Cerebellar nuclear complex (tissue), 1 donor: ENCODE data around the gene TNS2.
"Not testable (repeated sequence)": the region's sequence is repeated elsewhere in the genome, so short reads cannot be mapped to it uniquely, and the experiment has no call there.

Experiments used
- DNase-seq, 2 experiments: peaks; one replicate each; lab custom pipeline; 2025; lab: John Stamatoyannopoulos, UW

TNS2 gene

GRCh38 chr12:53069621-53070410 is 20.0 kb downstream of the TNS2 start:
- no peak for DNase-seq

GRCh38 chr12:53070877-53071492 is 21.1 kb downstream of the TNS2 start:
- no peak for DNase-seq

DNA sequence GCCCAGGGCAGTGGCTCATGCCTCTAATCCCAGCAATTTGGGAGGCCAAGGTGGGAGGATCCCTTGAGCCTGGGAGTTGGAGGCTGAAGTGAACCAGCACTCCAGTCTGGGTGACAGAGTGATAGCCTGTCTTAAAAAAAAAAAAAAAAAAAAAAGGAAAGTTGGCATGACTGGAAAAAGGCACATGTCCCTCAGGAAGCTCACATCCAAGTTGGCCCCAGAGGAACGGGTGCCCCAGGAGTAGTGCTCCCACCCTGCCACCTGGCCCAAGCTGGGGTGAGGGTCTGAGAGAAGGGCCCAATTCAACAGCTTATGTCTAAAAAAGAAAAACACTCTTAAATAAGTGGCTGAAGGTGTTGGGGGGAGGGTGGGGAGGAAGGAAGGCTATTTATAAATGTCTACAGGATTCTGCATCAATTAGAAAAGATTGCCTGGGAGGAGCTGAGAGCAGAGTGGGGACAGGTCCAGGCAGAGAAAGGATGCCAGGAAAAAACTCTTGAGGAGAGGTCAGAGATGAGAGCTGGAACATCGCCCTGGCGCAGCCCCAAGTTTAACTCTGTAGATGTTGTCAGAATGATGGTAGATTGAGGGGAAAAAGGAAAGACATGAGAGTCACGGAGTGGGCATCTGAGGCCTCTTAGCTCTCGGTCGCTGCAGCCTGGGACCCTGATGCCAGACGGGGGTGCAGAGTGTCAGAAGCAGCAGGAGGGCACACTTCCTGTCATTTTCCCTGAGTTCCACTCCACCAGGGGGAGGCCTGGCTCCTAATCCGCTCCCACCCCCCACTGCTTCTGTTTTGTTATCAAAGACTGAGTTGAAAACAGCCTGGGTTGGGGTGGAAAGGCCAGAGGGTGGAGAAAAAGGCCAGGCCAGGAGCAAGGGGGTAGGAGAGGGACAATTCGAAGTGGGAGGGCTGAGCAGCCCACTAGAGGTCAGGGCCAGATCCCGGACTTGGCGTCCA is 22.0 kb downstream of the TNS2 start:
- no peak for DNase-seq

DNA sequence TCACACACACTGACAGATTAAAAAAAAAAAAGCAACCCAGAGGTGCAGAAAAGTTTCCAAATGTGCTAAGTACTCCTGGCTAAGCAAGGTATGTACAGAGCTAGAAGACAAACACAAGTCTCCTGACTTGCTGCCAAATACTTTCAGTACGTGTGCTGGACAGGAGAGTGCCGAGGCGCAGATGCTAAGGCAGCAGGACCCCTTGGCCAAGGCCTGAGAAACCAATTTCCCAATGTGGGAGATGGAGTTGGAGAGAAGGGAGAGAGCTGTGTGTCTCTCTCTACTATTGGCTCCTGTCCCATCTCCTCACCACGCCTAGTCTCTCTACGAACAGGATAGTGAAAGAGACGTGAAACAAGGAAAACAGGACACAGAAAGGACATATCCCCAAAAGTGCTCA is 24.0 kb downstream of the TNS2 start:
- DNase-seq = no peak

- no peak for DNase-seq
Observed at GRCh38 chr12:53074283-53074998, 24.6 kb downstream of the TNS2 start.

GRCh38 chr12:53074999-53075370 is 25.1 kb downstream of the TNS2 start:
- no peak for DNase-seq

DNA sequence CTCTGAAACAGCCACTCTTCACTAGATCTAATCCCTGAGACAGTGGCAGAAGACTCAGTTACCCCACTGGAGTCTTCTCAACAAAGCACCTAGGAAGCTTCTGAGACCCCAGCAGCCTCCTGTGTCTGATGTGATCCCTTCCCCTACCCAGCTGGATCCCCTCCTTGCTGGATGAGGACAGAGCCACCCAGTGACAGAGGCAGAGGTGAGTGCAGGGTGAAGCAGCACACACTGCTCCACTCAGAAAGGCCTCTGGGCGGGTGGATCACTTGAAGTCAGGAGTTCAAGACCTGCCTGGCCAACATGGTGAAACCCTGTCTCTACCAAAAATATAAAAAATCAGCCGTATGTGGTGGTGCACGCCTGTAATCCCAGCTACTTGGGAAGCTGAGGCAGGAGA is 26.6 kb downstream of the TNS2 start:
- DNase-seq = no peak

DNA sequence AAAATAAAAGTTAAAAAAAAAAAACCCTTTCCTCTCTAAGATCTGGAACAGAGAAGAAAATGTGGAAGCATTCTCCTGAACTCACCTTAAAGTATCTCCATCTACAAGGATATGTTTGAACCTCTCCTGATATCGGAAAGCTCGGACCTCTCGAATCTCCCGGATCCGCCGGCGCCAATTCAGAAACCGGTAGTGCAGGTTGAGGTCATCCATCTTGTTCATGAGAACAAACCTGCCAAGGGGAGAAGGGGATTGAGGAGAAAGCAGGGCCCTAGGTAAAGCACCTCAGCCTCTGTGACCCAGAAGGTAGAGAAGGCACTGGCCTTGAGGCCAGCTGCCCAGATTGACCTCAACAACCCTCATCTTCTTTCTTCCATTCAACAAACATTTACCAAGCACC is 27.2 kb downstream of the TNS2 start:
- no peak for DNase-seq

DNA sequence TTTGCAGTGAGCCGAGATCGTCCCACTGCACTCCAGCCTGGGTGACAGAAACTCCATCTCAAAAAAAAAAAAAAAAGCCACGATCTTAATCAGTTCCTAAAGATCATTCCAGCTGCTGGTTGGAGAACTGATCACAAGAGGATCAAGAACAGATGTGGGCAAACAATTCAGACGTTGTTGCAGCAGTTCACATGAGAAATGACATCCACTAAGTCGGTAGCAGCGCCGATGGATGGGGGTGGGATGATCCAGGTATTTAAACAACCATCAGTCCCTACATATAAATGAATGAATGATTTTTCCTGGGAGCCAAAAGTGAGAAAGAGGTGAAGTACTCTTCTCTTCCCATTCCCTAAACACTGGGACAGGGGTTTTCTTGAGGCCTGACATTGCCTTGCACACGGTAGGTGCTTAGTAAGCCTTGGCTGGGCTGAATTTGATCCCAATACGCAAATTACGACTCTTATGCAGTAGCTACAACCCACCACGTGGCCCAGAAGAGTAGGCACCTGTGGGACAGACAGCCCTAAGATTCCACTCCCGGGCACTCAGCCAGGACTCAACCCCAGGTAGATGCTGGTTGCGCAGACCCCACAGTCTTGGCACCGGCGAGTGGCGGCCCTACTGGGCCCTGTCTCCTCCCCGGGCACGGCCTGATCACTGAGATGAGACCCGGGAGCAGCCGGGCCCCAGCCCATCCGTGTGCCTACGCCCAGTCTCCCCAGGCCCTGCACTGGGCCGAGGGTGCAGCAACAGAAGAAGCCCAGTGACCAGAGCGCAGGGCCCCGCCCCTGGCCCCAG is 28.8 kb downstream of the TNS2 start:
- DNase-seq = no peak

DNA sequence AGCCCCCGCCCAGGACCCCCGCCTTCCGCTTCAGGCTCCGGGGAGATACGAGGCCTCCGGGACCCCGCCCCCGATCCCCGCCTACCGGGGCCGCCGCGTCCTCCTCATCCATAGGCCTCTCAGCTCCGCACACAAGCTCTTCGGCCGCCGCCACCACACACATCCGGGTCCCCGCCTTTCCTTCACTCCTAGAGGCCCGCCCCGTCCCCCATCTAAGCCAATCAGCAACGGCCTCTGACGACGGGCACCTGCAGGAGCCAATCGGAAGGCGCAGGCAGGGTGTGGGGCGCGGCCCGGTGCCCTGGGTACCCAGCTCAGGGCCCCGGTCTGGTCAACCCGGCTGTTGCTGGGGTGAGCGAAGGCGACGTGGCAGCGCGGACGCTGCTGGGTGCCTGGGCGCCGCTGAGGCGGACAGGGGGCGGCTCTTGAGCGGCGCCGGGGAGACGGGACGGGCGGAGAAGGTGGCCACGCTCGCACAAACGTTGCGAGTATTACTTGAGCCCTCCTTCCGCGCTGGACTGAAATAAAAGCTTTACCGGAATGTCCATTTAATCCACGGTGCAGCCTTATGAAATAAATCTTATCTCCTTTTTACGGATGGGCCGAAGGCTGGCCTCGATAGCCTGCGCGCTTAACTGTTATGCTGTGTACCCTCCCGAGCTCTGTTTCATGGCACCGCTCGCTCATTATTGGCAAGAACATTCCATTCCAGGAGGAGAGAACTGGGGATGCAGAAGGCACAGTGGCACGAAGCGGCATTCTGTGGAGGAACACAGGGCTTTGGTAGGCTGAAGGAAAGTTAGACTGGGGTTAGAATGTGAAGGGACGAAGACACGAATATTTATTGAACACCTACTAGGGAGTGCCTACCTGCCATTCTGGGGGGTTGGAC is 29.6 kb downstream of the TNS2 start, which contains the start of gene SPRYD3:
SPRYD3 (minus strand) TSS at position 165 of the 892 bp plus-strand sequence; CDS start at position 108, 57 bp downstream.
- peak; percentile 87 to 90 for DNase-seq

- DNase-seq = no peak
Observed at GRCh38 chr12:53082637-53083175, 32.8 kb downstream of the TNS2 start.

GRCh38 chr12:53086361-53086760 is 36.5 kb downstream of the TNS2 start:
- no peak for DNase-seq

- DNase-seq = no peak
Observed at GRCh38 chr12:53090105-53090504, 40.2 kb downstream of the TNS2 start.

DNA sequence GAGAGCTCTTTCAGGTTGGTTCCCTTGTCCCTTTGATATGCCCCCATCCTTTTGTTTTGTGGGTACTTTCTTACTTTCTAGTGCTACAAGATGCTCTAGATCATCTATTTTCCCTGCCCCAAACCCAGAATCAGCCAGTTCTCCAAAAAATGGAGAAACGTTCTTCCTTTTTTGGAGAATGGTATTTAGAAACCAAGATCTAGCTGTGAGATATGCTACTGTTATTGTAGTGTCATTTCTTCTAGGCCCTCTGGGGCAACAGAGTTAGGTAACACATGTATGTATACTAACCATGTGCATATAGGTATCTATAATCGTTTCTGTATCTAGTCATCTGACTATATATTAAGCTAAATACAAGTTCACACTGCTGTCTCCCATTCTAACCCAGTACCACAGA is 40.7 kb downstream of the TNS2 start:
- no peak for DNase-seq

- no peak for DNase-seq
Observed at GRCh38 chr12:53091756-53092155, 41.9 kb downstream of the TNS2 start.

GRCh38 chr12:53093777-53094393 is 44.0 kb downstream of the TNS2 start:
- no peak for DNase-seq

DNA sequence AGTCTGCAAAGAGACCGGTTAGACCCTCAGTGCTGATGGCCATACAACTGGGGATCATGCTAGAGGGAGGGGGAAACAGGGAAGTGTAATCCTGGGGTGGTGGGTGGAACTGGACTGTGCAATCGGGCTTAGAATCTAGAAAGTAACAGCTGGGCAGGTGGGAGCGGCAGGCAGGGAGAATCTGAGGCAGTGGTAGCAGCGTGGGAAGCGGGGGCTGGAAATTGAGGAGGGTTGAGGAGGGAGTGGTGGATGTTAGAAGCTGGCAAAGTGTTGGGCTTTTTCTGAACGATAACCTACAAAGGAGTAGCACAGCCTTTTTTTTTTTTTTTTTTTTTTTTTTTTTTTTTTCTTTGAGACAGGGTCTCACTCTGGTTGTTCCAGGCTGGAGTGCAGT is 44.5 kb downstream of the TNS2 start:
- no peak for DNase-seq

GRCh38 chr12:53094796-53095595 is 45.1 kb downstream of the TNS2 start:
- DNase-seq = not testable (repeated sequence)

GRCh38 chr12:53095596-53095895 is 45.7 kb downstream of the TNS2 start:
- not testable (repeated sequence) for DNase-seq
